GM18951 (cell line): ENCODE measurements around the gene PPP1CB.

Experiments used
- POLR2A ChIP-seq: IDR thresholded peaks from 4 replicates; pipeline ENCODE4 v1.6.1; 2011; ENCODE audit warnings: mild to moderate bottlenecking; ENCODE audit not compliant: insufficient read length, insufficient read depth; ENCODE audit errors: extremely low read depth
- in situ Hi-C: fragments of 300-500 bp; cut with MboI; formaldehyde crosslinking; loops from one replicate; pipeline ENCODE4 v1.12.0; 2022; ENCODE audit warnings: low sequenced_read_pairs, mixed read lengths, inconsistent platforms; ENCODE audit not compliant: unreplicated experiment

Gene PPP1CB

GRCh38 chr2:28749526-28749925, 2.1 kb upstream of the PPP1CB start:
- TF ChIP-seq POLR2A: no peak
- in situ Hi-C loops: no loop called here

GRCh38 chr2:28750316-28751251, 1.0 kb upstream of the PPP1CB start:
- in situ Hi-C loops: loop anchor here (10.0 kb wide), 1 partner anchor 156 kb away; no protein-coding TSS in a partner anchor
- no peak for TF ChIP-seq POLR2A

- no peak for TF ChIP-seq POLR2A
- in situ Hi-C loops: loop anchor here (10.0 kb wide), 1 partner anchor 157 kb away; no protein-coding TSS in a partner anchor
These were observed 463 bp downstream of the PPP1CB start for GRCh38 chr2:28751956-28752630.

- in situ Hi-C loops: loop anchor here (10.0 kb wide), 1 partner anchor 158 kb away; no protein-coding TSS in a partner anchor
- TF ChIP-seq POLR2A: no peak
These were observed 1.2 kb downstream of the PPP1CB start for GRCh38 chr2:28752631-28753376.

- in situ Hi-C loops: loop anchor here (10.0 kb wide), 1 partner anchor 160 kb away; no protein-coding TSS in a partner anchor
- TF ChIP-seq POLR2A: no peak
These were observed 2.7 kb downstream of the PPP1CB start for GRCh38 chr2:28754321-28754720.

- in situ Hi-C loops: loop anchor here (10.0 kb wide), 1 partner anchor 161 kb away; no protein-coding TSS in a partner anchor
- no peak for TF ChIP-seq POLR2A
These were observed 3.8 kb downstream of the PPP1CB start for GRCh38 chr2:28755421-28755820.

- in situ Hi-C loops: loop anchor here (10.0 kb wide), 1 partner anchor 164 kb away; no protein-coding TSS in a partner anchor
- no peak for TF ChIP-seq POLR2A
These were observed 6.8 kb downstream of the PPP1CB start for GRCh38 chr2:28758459-28758858.

GRCh38 chr2:28761420-28761819, 9.8 kb downstream of the PPP1CB start:
- no peak for TF ChIP-seq POLR2A
- in situ Hi-C loops: no loop called here

- in situ Hi-C loops: no loop called here
- TF ChIP-seq POLR2A: no peak
These were observed 13.5 kb downstream of the PPP1CB start for GRCh38 chr2:28764909-28765711.

GRCh38 chr2:28766070-28766469, 14.4 kb downstream of the PPP1CB start:
- in situ Hi-C loops: no loop called here
- no peak for TF ChIP-seq POLR2A

GRCh38 chr2:28767337-28767736, 15.7 kb downstream of the PPP1CB start:
- no peak for TF ChIP-seq POLR2A
- in situ Hi-C loops: no loop called here

GRCh38 chr2:28768422-28768821, 16.8 kb downstream of the PPP1CB start:
- no peak for TF ChIP-seq POLR2A
- in situ Hi-C loops: no loop called here
